Stimulated activated CD4-positive, alpha-beta T cell treated with anti-CD3 and anti-CD28 coated beads, Interleukin-1b, Interleukin-23, amount 100 ng/mL, for 24 hours (primary cell): ENCODE measurements around the gene CSNK1G1.
A peak's percentile ranks its signal among the peaks of the same experiment; 100 is the strongest.
"Not testable (repeated sequence)": the region's sequence is repeated elsewhere in the genome, so short reads cannot be mapped to it uniquely, and the experiment has no call there.

Experiments used
- DNase-seq, 4 experiments: peaks; one replicate each; pipeline ENCODE4 v3.0.0-alpha.2; 2020; ENCODE audit warnings: low read depth in 4 of 4, low spot score in 1 of 4

Gene CSNK1G1

DNA sequence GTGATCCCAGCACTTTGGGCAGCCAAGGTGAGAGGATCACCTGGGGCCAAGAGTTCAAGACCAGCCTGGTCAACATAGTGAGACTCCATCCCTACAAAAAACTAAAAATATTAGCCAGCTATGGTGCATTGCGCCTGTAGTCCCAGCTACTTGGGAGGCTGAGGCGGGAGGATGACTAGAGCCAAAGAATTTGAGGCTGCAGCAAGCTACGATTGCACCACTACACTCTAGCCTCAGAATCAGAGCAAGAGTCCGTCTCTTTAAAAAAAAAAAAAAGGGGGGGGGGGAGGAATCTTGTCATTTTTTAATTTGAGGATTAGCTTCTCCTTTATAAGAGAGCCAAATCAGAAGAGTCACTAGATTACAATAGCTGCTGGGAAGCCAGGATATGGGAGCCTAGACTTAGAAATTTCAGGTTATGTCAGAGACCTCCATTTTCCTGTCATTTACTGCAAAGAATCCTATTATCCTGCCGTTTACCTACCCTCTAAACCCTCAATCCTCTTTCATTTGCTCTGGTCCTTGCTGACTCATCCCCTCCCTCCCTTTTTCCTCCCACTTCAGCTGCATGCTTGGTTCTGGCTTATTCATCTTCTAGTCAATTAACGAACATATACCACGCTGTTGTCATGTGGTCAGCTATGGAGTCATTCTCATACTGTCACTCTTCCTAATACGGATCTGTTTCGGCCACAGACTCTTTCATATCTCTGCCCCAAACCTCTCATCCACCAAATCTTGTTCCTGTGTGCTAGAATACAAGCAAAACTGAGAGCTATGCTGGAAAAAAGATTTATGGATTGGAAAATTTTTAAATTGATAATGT lies 109.4 kb downstream of the CSNK1G1 start:
- DNase-seq: peak in 1 of 4 experiments; percentile 48

GRCh38 chr15:64245405-64245804 lies 110.6 kb downstream of the CSNK1G1 start:
- no peak for DNase-seq

- no peak for DNase-seq
These were observed 118.3 kb downstream of the CSNK1G1 start for GRCh38 chr15:64237677-64238076.

- DNase-seq: no peak
These were observed 119.6 kb downstream of the CSNK1G1 start for GRCh38 chr15:64236156-64236894.

- DNase-seq: no peak
These were observed 120.4 kb downstream of the CSNK1G1 start for GRCh38 chr15:64235552-64235951.

DNA sequence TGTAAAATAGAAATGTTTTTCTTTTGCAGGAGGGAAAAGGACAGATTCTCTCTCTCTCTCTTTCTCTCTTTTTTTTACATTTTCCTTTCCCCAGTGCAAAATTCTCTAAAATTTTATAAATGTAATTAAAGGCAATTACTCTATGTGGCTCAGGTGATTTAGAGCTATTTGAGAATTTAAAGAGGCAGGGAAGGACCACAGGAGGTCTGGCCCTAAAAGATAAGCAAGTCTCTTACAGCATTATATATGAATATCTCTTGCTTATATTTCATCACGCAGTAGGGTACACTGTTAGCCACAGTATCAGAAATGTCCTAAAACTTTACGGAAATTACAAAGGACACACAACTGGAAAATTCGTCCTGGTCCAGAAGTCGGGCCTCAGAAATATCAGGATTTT lies 122.7 kb downstream of the CSNK1G1 start:
- DNase-seq: no peak

DNA sequence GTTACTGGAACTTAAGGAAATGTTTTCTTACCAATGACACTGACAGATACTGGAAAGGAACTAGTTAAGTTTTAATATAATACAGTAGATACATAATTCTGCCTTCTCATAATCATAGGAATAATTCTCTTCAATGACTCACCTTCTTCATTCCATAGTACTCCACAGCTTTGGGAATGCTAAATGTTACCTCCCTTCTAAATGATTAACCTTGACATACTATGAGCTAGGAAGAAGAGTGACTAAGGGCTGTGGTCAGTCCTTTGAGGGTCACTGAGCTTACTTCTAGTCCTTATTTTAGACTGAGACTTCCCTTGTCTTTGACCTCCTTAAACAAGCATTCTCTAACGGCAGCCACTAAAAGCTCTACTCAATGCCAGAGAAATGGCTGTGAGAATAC lies 123.6 kb downstream of the CSNK1G1 start:
- DNase-seq: no peak

DNA sequence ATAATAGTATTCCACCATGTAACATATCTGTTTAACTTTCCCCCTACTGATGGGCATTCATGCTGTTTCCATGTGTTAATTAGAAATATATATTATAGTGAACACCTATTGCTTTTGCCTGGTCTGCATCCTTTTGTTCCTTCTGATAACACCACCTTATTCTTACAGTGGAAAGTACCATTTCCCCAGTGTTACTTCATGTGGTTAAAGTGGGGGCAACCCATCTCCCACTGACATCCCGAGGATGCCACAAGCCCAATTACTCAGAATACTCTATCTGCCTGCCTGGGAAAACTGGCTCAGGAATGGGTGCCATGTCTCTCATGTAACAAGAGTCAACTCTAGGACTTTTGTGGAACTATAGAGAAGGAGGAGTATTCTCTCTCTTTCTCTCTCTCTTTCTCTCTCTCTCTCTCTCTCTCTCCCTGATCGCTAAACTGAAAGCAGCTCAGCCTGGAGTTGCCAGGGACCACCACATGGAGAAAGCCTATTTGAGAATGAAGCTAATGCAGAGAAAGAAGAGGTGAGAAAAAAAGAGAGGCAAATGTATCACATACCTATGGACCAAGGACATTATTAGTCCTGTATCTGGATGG lies 126.7 kb downstream of the CSNK1G1 start:
- no peak for DNase-seq

DNA sequence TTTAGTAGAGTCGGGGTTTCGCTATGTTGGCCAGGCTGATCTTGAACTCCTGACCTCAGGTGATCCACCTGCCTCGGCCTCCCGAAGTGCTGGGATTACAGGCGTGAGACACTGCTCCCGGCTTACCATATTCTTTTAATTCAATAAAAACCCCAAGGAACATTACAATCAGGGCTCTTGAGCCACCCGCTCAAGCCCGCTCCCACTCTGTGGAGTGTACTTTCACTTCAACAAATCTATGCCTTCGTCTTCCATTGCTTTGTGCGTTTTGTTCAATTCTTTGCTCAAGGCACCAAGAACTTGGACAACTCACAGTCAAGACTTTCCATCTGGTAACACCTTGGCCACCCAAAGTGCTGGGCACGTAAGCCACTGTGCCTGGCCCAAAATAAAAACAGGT lies 130.2 kb downstream of the CSNK1G1 start:
- no peak for DNase-seq

GRCh38 chr15:64224511-64224910 lies 131.5 kb downstream of the CSNK1G1 start:
- no peak for DNase-seq

DNA sequence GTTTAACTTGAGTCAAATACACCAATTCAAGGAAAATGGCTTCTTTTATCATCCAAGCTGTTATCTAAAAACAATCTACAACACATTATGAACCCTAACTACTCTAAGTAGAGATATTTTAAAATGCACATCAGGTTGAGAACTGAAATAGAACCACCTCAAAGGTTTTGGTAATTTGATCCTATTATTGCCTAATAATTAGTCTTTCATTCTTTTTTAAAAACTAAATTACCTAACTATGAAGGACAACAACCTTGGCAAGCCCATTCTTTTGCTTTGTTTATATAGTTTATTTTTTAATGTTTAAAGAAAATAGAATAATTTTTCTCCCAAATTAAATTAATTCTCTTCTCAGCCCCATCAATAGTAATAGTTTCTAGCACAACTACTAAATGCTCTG lies 132.1 kb downstream of the CSNK1G1 start:
- DNase-seq: no peak

GRCh38 chr15:64222573-64223366 lies 133.2 kb downstream of the CSNK1G1 start:
- DNase-seq: no peak

GRCh38 chr15:64221911-64222310 lies 134.1 kb downstream of the CSNK1G1 start:
- not testable (repeated sequence) for DNase-seq

DNA sequence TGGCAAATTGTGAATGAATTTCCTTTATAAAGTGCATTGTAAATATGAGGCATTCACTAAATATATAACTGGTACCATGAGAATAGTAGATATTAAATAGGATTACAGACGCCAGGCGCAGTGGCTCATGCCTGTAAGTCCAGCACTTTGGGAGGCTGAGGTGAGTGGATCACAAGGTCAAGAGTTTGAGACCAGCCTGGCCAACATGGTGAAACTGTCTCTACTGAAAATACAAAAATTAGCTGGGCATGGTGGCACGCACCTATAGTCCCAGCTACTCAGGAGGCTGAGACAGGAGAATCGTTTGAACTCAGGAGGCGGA lies 138.6 kb downstream of the CSNK1G1 start:
- DNase-seq: not testable (repeated sequence)

- DNase-seq: no peak
These were observed 139.1 kb downstream of the CSNK1G1 start for GRCh38 chr15:64216730-64217428.

DNA sequence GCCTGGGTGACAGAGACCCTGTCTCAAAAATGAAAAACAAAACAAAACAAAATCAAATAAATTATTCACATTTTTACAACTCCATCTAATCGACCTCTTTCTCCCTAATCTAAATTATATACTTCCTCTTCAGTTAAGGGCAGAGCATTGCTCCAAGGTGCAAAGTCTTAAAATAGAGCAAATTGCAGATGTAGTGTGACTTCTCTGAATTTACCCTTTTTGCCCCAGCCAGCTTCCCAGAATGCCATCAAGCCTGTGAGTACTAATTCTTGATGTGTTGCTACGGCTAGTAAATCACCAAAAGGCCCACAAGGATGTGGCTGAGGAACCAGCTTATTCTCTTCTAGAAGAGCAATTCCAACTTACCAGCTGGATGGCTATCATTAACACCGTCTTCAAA lies 139.8 kb downstream of the CSNK1G1 start:
- no peak for DNase-seq

DNA sequence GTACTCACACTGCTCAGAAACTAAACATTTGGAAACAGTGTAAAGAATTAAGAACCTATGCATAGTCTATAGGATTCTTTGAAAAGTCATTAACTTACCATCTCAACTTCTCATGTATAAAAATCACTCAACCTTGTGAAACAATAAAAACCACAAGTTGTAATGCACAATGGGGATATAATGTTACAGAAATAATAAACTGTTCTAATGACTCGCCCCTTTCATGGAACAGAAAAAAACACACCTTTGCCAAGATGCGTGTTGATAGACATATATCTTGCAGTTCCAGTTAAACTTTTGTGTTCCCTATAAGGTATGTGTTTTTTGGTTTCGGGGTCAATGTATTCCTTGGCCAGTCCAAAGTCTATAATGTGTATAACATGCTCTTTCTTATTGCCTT lies 142.3 kb downstream of the CSNK1G1 start:
- no peak for DNase-seq

GRCh38 chr15:64211696-64212095 lies 144.3 kb downstream of the CSNK1G1 start:
- no peak for DNase-seq

GRCh38 chr15:64210371-64210770 lies 145.6 kb downstream of the CSNK1G1 start:
- DNase-seq: no peak

GRCh38 chr15:64209680-64210334 lies 146.2 kb downstream of the CSNK1G1 start:
- DNase-seq: no peak
